OCI-LY1 (cell line): ENCODE measurements around the gene POU4F1.

Source experiments
- EZH2 ChIP-seq: fragments of 200-600 bp; sonication (generic), shearing (Covaris generic); IDR thresholded peaks from 2 replicates; pipeline ENCODE4 v1.8.0; 2017; ENCODE audit warnings: borderline replicate concordance, mixed run types, mild to moderate bottlenecking, antibody characterized with exemption, low read length, moderate library complexity, mixed read lengths
- TF ChIP-seq, protein P1 (sequence below): fragments of 200-600 bp; sonication (generic), shearing (Covaris generic); IDR thresholded peaks from 2 replicates; pipeline ENCODE4 v1.5.1; 2017; ENCODE audit warnings: mild to moderate bottlenecking, antibody characterized with exemption, low read length, moderate library complexity, mixed read lengths

DNA sequence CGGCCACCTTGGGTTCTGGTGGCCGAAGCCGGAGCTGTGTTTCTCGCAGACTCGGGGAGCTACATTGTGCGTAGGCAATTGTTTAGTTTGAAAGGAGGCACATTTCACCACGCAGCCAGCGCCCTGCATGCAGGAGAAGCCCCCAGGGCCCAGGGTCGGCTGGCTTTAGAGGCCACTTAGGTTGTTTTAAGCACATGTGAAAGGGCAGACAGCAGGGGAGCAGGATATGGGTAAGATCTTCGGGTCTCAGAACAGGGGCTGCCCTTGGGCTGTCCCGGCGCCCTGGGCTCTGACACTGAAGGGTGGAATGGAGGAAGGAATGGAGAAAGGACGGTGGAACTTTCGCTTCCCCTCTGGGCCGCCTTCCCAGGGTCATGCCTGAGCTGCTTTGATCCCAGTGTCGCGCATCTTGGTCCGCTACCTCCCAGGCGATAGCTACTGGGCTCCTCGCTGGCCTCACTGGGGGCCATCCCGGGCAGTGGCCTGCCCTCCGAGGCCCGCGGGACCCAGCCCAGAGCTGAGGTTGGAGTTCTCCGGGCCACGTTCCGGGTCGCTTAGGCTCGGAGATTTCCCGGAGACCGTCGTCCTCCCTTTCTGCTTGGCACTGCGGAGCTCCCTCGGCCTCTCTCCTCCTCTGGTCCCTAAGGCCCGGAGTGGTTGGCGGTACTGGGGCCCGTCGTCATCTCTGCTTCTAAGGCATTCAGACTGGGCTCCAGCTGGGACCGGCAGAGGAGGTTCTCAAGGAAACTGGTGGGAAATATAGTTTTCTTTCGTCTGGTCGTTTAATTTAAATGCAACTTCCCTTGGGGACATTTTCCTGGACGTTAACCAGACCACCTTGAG is 4.3 kb upstream of the POU4F1 start:
- TF ChIP-seq, protein P1, sequence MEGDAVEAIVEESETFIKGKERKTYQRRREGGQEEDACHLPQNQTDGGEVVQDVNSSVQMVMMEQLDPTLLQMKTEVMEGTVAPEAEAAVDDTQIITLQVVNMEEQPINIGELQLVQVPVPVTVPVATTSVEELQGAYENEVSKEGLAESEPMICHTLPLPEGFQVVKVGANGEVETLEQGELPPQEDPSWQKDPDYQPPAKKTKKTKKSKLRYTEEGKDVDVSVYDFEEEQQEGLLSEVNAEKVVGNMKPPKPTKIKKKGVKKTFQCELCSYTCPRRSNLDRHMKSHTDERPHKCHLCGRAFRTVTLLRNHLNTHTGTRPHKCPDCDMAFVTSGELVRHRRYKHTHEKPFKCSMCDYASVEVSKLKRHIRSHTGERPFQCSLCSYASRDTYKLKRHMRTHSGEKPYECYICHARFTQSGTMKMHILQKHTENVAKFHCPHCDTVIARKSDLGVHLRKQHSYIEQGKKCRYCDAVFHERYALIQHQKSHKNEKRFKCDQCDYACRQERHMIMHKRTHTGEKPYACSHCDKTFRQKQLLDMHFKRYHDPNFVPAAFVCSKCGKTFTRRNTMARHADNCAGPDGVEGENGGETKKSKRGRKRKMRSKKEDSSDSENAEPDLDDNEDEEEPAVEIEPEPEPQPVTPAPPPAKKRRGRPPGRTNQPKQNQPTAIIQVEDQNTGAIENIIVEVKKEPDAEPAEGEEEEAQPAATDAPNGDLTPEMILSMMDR = no peak
- TF ChIP-seq EZH2 = no peak
